ENCODE measurements around the gene HMMR. TPM values are rescaled to one million over a fixed set of nuclear protein-coding genes. Genes with fewer than 3 reads are reported as not detected.

The HMMR gene
- total RNA-seq, 1 experiment from 2014 or later: 77.6 TPM

DNA sequence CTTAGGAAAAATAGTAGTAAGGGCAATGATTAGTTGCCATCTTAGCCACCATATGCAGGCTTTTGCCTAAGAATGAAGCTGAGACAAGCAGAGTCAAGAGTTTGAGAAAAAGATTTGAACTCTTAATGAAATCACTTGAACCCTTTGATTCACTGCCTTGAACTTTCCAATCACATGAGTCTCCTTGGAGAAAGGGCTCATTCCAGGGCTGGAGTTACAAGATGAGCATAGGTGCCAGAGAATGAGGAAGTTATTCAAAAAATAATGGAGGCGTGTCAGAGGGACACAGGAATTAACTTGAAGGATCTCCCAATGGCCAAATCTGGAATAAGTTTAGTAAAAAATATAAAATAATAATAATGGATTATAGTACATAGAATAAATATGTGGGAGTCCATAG, 80.3 kb downstream of the HMMR start:
- in situ Hi-C loops (cut with HindIII; ENCODE audit: low sequenced_read_pairs): no loop called here
- no peak for DNase-seq (ENCODE audit: low spot score)

Other genes starting within 250 kb of the HMMR start
- gene CCNG1, start 23.0 kb upstream of the HMMR start, total RNA-seq (2014; rRNA removed; shearing (Covaris generic)): 422 and 554 TPM in 2 replicates
- gene NUDCD2, start 530 bp upstream of the HMMR start, total RNA-seq (2014; rRNA removed; shearing (Covaris generic)): 14.1 and 27.4 TPM in 2 replicates
- 39.8 and 46.9 TPM in 2 replicates for gene MAT2B, start 45.0 kb downstream of the HMMR start, total RNA-seq (2014; rRNA removed; shearing (Covaris generic))

Measured in G401 (cell line).